KOPT-K1 (cell line): ENCODE data around the gene PDE1A.
"Not testable (repeated sequence)": the region's sequence is repeated elsewhere in the genome, so short reads cannot be mapped to it uniquely, and the experiment has no call there.

Source experiments
- H3K27ac ChIP-seq: fragments of 200-600 bp; sonication (generic); 2 replicates; pipeline ENCODE4 v1.5.1; 2016; ENCODE audit warnings: antibody characterized with exemption, mild to moderate bottlenecking, low read depth, low read length; ENCODE audit not compliant: poor library complexity, severe bottlenecking
- H3K36me3 ChIP-seq: fragments of 200-600 bp; sonication (generic); 2 replicates; pipeline ENCODE4 v1.5.1; 2017; ENCODE audit warnings: antibody characterized with exemption, mild to moderate bottlenecking, low read length, moderate library complexity; ENCODE audit not compliant: insufficient read depth
- H3K9me3 ChIP-seq: fragments of 200-600 bp; sonication (generic); 2 replicates; pipeline ENCODE4 v1.5.1; 2017; ENCODE audit warnings: antibody characterized with exemption, low read length, mild to moderate bottlenecking; ENCODE audit not compliant: insufficient read depth, poor library complexity, severe bottlenecking

Gene PDE1A

GRCh38 chr2:182299632-182300031, 127.2 kb downstream of the PDE1A start:
- Histone ChIP-seq H3K27ac (no peak overlapping the region), H3K36me3 (no peaks in the 10 kb centered on the region), H3K9me3 (no peaks in the 10 kb centered on the region)

GRCh38 chr2:182298456-182298855, 128.4 kb downstream of the PDE1A start:
- Histone ChIP-seq H3K27ac (no peak overlapping the region), H3K9me3 (no peaks in the 10 kb centered on the region), H3K36me3 (no peaks in the 10 kb centered on the region)

- Histone ChIP-seq H3K36me3 (no peaks in the 10 kb centered on the region), H3K9me3 (no peaks in the 10 kb centered on the region), H3K27ac (no peak overlapping the region)
Measured at GRCh38 chr2:182291296-182291695, 135.5 kb downstream of the PDE1A start.

- no peak overlapping the region for H3K27ac ChIP-seq
- H3K36me3 ChIP-seq = no peaks in the 10 kb centered on the region
- no peaks in the 10 kb centered on the region for H3K9me3 ChIP-seq
Measured at GRCh38 chr2:182283512-182283911, 143.3 kb downstream of the PDE1A start.

GRCh38 chr2:182281276-182281675, 145.6 kb downstream of the PDE1A start:
- H3K27ac ChIP-seq = no peak overlapping the region
- peaks cover 7% of the 10 kb centered on the region for H3K9me3 ChIP-seq
- H3K36me3 ChIP-seq = no peaks in the 10 kb centered on the region

GRCh38 chr2:182280118-182280517, 146.7 kb downstream of the PDE1A start:
- Histone ChIP-seq H3K27ac (no peak overlapping the region), H3K36me3 (no peaks in the 10 kb centered on the region), H3K9me3 (peaks cover 7% of the 10 kb centered on the region)

GRCh38 chr2:182276662-182277061, 150.2 kb downstream of the PDE1A start:
- H3K27ac ChIP-seq = not testable (repeated sequence)

GRCh38 chr2:182267971-182268370, 158.9 kb downstream of the PDE1A start:
- H3K9me3 ChIP-seq = no peaks in the 10 kb centered on the region
- H3K27ac ChIP-seq = no peak overlapping the region
- no peaks in the 10 kb centered on the region for H3K36me3 ChIP-seq

More at GRCh38 chr2:182276662-182277061, 150.2 kb downstream of the PDE1A start:
- not testable (repeated sequence) for H3K9me3 ChIP-seq, H3K36me3 ChIP-seq

GRCh38 chr2:182266909-182267308, 159.9 kb downstream of the PDE1A start:
- Histone ChIP-seq H3K36me3 (no peaks in the 10 kb centered on the region), H3K27ac (no peak overlapping the region), H3K9me3 (no peaks in the 10 kb centered on the region)

- no peaks in the 10 kb centered on the region for H3K9me3 ChIP-seq
- no peaks in the 10 kb centered on the region for H3K36me3 ChIP-seq
- H3K27ac ChIP-seq = no peak overlapping the region
Measured at GRCh38 chr2:182265718-182266117, 161.1 kb downstream of the PDE1A start.

GRCh38 chr2:182261860-182262387, 164.9 kb downstream of the PDE1A start:
- Histone ChIP-seq H3K27ac (no peak overlapping the region), H3K36me3 (no peaks in the 10 kb centered on the region), H3K9me3 (no peaks in the 10 kb centered on the region)

- Histone ChIP-seq H3K36me3 (no peaks in the 10 kb centered on the region), H3K9me3 (no peaks in the 10 kb centered on the region), H3K27ac (no peak overlapping the region)
Measured at GRCh38 chr2:182259629-182260150, 167.1 kb downstream of the PDE1A start.

GRCh38 chr2:182252534-182252933, 174.3 kb downstream of the PDE1A start:
- no peaks in the 10 kb centered on the region for H3K36me3 ChIP-seq
- H3K27ac ChIP-seq = no peak overlapping the region
- no peaks in the 10 kb centered on the region for H3K9me3 ChIP-seq

- Histone ChIP-seq H3K9me3 (no peaks in the 10 kb centered on the region), H3K27ac (no peak overlapping the region), H3K36me3 (no peaks in the 10 kb centered on the region)
Measured at GRCh38 chr2:182248898-182249297, 177.9 kb downstream of the PDE1A start.

GRCh38 chr2:182248362-182248761, 178.5 kb downstream of the PDE1A start:
- Histone ChIP-seq H3K9me3 (no peaks in the 10 kb centered on the region), H3K36me3 (no peaks in the 10 kb centered on the region), H3K27ac (no peak overlapping the region)

GRCh38 chr2:182247831-182248230, 179.0 kb downstream of the PDE1A start:
- Histone ChIP-seq H3K27ac (no peak overlapping the region), H3K36me3 (no peaks in the 10 kb centered on the region), H3K9me3 (no peaks in the 10 kb centered on the region)
